ENCODE results near the gene PSMD1. TPM values are rescaled to one million over a fixed set of nuclear protein-coding genes. Genes with fewer than 3 reads are reported as not detected.
"Not testable (repeated sequence)": the region's sequence is repeated elsewhere in the genome, so short reads cannot be mapped to it uniquely, and the experiment has no call there.

PSMD1 gene
- polyA plus RNA-seq, 1 donor (not counting 4 experiments of a cell fraction or from before 2014, with no cell fraction given): 262 TPM

- no peaks in the 10 kb centered on the region for H3K9me1 ChIP-seq (ENCODE audit: control insufficient read depth, extremely low read depth, insufficient read depth, low read length)
- no peak overlapping the region for H3K4me3 ChIP-seq (ENCODE audit: control insufficient read depth in 2 of 3, extremely low read depth in 1 of 3, insufficient read depth in 2 of 3, low read depth in 1 of 3, low read length in 3 of 3)
- no peak overlapping the region for H2AFZ ChIP-seq (ENCODE audit: control insufficient read depth, low read length)
- H3K36me3 ChIP-seq (ENCODE audit: control insufficient read depth in 2 of 2, extremely low read depth in 1 of 2, insufficient read depth in 2 of 2, low read length in 2 of 2): peaks cover 0 to 14% of the 10 kb centered on the region in 2 experiments
- no peak overlapping the region for H3K9ac ChIP-seq (ENCODE audit: control insufficient read depth, extremely low read depth, insufficient read depth, low read length)
- dilution Hi-C loops (cut with MboI; ENCODE audit: extremely low pct_ligation_motif_present, low sequenced_read_pairs): no loop called here
- no peaks in the 10 kb centered on the region for H3K9me3 ChIP-seq (ENCODE audit: control insufficient read depth, low read depth, low read length)
- TF ChIP-seq CTCF (optimal IDR thresholded peaks at IDR 0.05 in 1 of 3, IDR thresholded peaks at IDR 0.05 in 1 of 3, conservative IDR thresholded peaks at IDR 0.05 in 1 of 3; ENCODE audit: extremely low read depth in 1 of 3, insufficient read depth in 2 of 3, low read length in 3 of 3) (no peak), EZH2 (IDR thresholded peaks at IDR 0.05; ENCODE audit: low read length) (no peak)
- H3K4me2 ChIP-seq (ENCODE audit: control insufficient read depth, extremely low read depth, insufficient read depth, low read depth, low read length): no peak overlapping the region
- peaks cover 2% of the 10 kb centered on the region for H4K20me1 ChIP-seq (ENCODE audit: control insufficient read depth, extremely low read depth, insufficient read depth, low read length)
- H3K79me2 ChIP-seq (ENCODE audit: control insufficient read depth, insufficient read depth, low read length): peaks cover 2% of the 10 kb centered on the region
- no peak for DNase-seq (ENCODE audit: low read depth, low spot score)
- H3K27me3 ChIP-seq (ENCODE audit: control insufficient read depth, extremely low read depth, insufficient read depth, low read length): no peaks in the 10 kb centered on the region
- no peak for FAIRE-seq
- H3K27ac ChIP-seq (ENCODE audit: control insufficient read depth, insufficient read depth, low read length): no peak overlapping the region
- H3K4me1 ChIP-seq (ENCODE audit: control insufficient read depth, extremely low read depth, insufficient read depth, low read length): no peaks in the 10 kb centered on the region
Measured at GRCh38 chr2:231099918-231100317, 43.3 kb downstream of the PSMD1 start.

- FAIRE-seq; H3K9me1 ChIP-seq (ENCODE audit: control insufficient read depth, extremely low read depth, insufficient read depth, low read length); H3K79me2 ChIP-seq (ENCODE audit: control insufficient read depth, insufficient read depth, low read length); H3K27me3 ChIP-seq (ENCODE audit: control insufficient read depth, extremely low read depth, insufficient read depth, low read length); dilution Hi-C loops (cut with MboI; ENCODE audit: extremely low pct_ligation_motif_present, low sequenced_read_pairs); H3K4me1 ChIP-seq (ENCODE audit: control insufficient read depth, extremely low read depth, insufficient read depth, low read length); H3K27ac ChIP-seq (ENCODE audit: control insufficient read depth, insufficient read depth, low read length); H3K4me2 ChIP-seq (ENCODE audit: control insufficient read depth, extremely low read depth, insufficient read depth, low read depth, low read length); H2AFZ ChIP-seq (ENCODE audit: control insufficient read depth, low read length); H3K9me3 ChIP-seq (ENCODE audit: control insufficient read depth, low read depth, low read length); DNase-seq (ENCODE audit: low read depth, low spot score); H3K9ac ChIP-seq (ENCODE audit: control insufficient read depth, extremely low read depth, insufficient read depth, low read length); H4K20me1 ChIP-seq (ENCODE audit: control insufficient read depth, extremely low read depth, insufficient read depth, low read length); H3K4me3 ChIP-seq (ENCODE audit: control insufficient read depth in 2 of 3, extremely low read depth in 1 of 3, insufficient read depth in 2 of 3, low read depth in 1 of 3, low read length in 3 of 3): not testable (repeated sequence)
- H3K36me3 ChIP-seq (ENCODE audit: control insufficient read depth in 2 of 2, extremely low read depth in 1 of 2, insufficient read depth in 2 of 2, low read length in 2 of 2): peaks cover 0 to 13% of the 10 kb centered on the region in 2 experiments
Measured at GRCh38 chr2:231100321-231100720, 43.7 kb downstream of the PSMD1 start.

GRCh38 chr2:231100990-231101389, 44.3 kb downstream of the PSMD1 start:
- H3K4me3 ChIP-seq (ENCODE audit: control insufficient read depth in 2 of 3, extremely low read depth in 1 of 3, insufficient read depth in 2 of 3, low read depth in 1 of 3, low read length in 3 of 3): no peak overlapping the region
- DNase-seq (ENCODE audit: low read depth, low spot score) (no peak), FAIRE-seq (no peak)
- H3K4me1 ChIP-seq (ENCODE audit: control insufficient read depth, extremely low read depth, insufficient read depth, low read length): no peaks in the 10 kb centered on the region
- no peaks in the 10 kb centered on the region for H3K9me3 ChIP-seq (ENCODE audit: control insufficient read depth, low read depth, low read length)
- no peak for TF ChIP-seq CTCF (optimal IDR thresholded peaks at IDR 0.05 in 1 of 3, IDR thresholded peaks at IDR 0.05 in 1 of 3, conservative IDR thresholded peaks at IDR 0.05 in 1 of 3; ENCODE audit: extremely low read depth in 1 of 3, insufficient read depth in 2 of 3, low read length in 3 of 3)
- no peak overlapping the region for H3K27ac ChIP-seq (ENCODE audit: control insufficient read depth, insufficient read depth, low read length)
- no peak overlapping the region for H2AFZ ChIP-seq (ENCODE audit: control insufficient read depth, low read length)
- peaks cover 0 to 11% of the 10 kb centered on the region in 2 experiments for H3K36me3 ChIP-seq (ENCODE audit: control insufficient read depth in 2 of 2, extremely low read depth in 1 of 2, insufficient read depth in 2 of 2, low read length in 2 of 2)
- peaks cover 4% of the 10 kb centered on the region for H3K79me2 ChIP-seq (ENCODE audit: control insufficient read depth, insufficient read depth, low read length)
- dilution Hi-C loops (cut with MboI; ENCODE audit: extremely low pct_ligation_motif_present, low sequenced_read_pairs): no loop called here
- H3K27me3 ChIP-seq (ENCODE audit: control insufficient read depth, extremely low read depth, insufficient read depth, low read length): no peaks in the 10 kb centered on the region
- no peak overlapping the region for H3K9ac ChIP-seq (ENCODE audit: control insufficient read depth, extremely low read depth, insufficient read depth, low read length)
- H3K9me1 ChIP-seq (ENCODE audit: control insufficient read depth, extremely low read depth, insufficient read depth, low read length): no peaks in the 10 kb centered on the region
- H3K4me2 ChIP-seq (ENCODE audit: control insufficient read depth, extremely low read depth, insufficient read depth, low read depth, low read length): no peak overlapping the region
- H4K20me1 ChIP-seq (ENCODE audit: control insufficient read depth, extremely low read depth, insufficient read depth, low read length): peaks cover 2% of the 10 kb centered on the region
